ENCODE measurements around the gene TBC1D2B.

- TF ChIP-seq, protein P1, sequence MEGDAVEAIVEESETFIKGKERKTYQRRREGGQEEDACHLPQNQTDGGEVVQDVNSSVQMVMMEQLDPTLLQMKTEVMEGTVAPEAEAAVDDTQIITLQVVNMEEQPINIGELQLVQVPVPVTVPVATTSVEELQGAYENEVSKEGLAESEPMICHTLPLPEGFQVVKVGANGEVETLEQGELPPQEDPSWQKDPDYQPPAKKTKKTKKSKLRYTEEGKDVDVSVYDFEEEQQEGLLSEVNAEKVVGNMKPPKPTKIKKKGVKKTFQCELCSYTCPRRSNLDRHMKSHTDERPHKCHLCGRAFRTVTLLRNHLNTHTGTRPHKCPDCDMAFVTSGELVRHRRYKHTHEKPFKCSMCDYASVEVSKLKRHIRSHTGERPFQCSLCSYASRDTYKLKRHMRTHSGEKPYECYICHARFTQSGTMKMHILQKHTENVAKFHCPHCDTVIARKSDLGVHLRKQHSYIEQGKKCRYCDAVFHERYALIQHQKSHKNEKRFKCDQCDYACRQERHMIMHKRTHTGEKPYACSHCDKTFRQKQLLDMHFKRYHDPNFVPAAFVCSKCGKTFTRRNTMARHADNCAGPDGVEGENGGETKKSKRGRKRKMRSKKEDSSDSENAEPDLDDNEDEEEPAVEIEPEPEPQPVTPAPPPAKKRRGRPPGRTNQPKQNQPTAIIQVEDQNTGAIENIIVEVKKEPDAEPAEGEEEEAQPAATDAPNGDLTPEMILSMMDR (IDR thresholded peaks at IDR 0.05; ENCODE audit: poor library complexity, severe bottlenecking), result no peak
- TF ChIP-seq EZH2 (IDR thresholded peaks at IDR 0.05; ENCODE audit: borderline replicate concordance, insufficient read depth, low read length, poor library complexity, severe bottlenecking) (no peak), EP300 (conservative IDR thresholded peaks at IDR 0.05; ENCODE audit: poor library complexity, severe bottlenecking) (no peak), POLR2AphosphoS5 (IDR thresholded peaks at IDR 0.05) (no peak), MXI1 (conservative IDR thresholded peaks at IDR 0.05; ENCODE audit: poor library complexity, severe bottlenecking) (no peak), RAD21 (conservative IDR thresholded peaks at IDR 0.05) (no peak), TAF1 (IDR thresholded peaks at IDR 0.05; ENCODE audit: low read depth) (no peak), SMC3 (conservative IDR thresholded peaks at IDR 0.05; ENCODE audit: poor library complexity) (no peak)
- TF ChIP-seq, protein P2, sequence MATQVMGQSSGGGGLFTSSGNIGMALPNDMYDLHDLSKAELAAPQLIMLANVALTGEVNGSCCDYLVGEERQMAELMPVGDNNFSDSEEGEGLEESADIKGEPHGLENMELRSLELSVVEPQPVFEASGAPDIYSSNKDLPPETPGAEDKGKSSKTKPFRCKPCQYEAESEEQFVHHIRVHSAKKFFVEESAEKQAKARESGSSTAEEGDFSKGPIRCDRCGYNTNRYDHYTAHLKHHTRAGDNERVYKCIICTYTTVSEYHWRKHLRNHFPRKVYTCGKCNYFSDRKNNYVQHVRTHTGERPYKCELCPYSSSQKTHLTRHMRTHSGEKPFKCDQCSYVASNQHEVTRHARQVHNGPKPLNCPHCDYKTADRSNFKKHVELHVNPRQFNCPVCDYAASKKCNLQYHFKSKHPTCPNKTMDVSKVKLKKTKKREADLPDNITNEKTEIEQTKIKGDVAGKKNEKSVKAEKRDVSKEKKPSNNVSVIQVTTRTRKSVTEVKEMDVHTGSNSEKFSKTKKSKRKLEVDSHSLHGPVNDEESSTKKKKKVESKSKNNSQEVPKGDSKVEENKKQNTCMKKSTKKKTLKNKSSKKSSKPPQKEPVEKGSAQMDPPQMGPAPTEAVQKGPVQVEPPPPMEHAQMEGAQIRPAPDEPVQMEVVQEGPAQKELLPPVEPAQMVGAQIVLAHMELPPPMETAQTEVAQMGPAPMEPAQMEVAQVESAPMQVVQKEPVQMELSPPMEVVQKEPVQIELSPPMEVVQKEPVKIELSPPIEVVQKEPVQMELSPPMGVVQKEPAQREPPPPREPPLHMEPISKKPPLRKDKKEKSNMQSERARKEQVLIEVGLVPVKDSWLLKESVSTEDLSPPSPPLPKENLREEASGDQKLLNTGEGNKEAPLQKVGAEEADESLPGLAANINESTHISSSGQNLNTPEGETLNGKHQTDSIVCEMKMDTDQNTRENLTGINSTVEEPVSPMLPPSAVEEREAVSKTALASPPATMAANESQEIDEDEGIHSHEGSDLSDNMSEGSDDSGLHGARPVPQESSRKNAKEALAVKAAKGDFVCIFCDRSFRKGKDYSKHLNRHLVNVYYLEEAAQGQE (IDR thresholded peaks at IDR 0.05; ENCODE audit: borderline replicate concordance), result no peak
Observed at GRCh38 chr15:78012643-78013077, 64.9 kb downstream of the TBC1D2B start.

Measured in neural cell (in vitro differentiated cells).